Esophagus mucosa (tissue), 1 donor: ENCODE measurements around the gene RBM8A. TPM values are rescaled to one million over a fixed set of nuclear protein-coding genes. Genes with fewer than 3 reads are reported as not detected.

ENCODE experiments used
- ATAC-seq: fragments of 200-7000 bp; cut with Tn5 transposase; one replicate; pipeline ENCODE4 v1.9.1; 2020
- total RNA-seq: library from RNA; stranded (reverse); gene quantifications from one replicate; pipeline ENCODE4 v1.2.4, GENCODE V29; 2023
- donor health status: DM: yes; HTN: yes; CAD: no.

The RBM8A gene
- 152 TPM for total RNA-seq

DNA sequence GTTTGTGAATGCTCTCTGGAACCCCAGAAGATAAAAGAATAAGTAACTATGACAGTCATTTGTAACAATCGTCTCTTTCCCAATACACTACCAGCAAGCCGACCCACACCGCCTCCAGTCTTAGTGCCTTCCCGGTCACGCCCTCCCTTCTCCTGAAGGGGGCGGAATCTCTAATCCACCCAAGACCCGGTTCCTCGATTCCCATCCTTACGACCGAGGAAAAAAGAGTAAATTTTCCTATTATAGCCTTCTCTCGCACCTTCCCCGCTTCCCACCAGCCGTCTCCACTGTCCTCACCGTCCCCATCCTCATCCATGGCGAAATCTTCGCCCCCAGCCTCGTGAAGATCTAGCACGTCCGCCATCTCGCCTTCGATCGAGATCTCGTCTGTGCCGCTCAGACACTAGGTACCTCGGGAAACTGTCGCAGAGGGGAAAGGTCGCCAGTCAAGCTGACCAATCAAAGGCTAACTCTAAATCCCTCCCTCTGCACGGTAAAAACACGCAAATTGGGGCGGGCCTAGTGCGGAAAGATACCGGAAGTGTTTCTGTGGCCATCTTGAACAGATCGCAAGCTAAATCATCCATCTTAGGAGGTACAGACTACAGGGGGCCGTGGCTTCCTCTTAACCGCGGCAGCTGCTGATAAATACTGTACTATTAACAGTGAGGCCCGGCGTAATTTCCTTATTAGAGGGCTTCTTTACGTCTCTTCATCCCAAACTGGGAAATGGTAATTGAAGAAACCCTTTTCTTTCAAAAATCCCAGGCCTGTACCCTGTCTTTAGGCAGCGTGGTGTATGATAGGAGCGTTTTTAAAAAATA, at the start of gene RBM8A:
Gene RBM8A (minus strand): TSS at position 422 of the 824 bp plus-strand sequence. CDS start 58 bp downstream, at position 364.
- peak; percentile 97 for ATAC-seq

DNA sequence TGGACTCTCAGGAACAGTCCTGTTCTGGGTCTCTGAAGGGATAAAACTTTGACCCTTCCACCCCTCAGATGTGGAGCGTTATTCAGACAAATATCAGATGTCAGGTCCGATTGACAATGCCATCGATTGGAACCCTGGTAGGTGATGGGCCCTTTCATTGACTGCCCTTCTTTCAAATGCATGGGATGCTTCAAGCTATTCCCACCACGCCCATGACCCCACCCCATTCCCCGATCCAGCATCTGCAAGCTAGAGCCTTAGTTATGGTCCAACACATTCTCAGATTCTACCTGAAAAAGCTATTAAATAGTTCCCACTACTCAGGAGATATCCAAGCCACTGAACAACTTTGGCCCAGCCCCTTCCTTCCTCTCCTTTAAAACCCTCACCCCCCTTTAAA, 49.7 kb upstream of the RBM8A start:
- ATAC-seq = no peak

DNA sequence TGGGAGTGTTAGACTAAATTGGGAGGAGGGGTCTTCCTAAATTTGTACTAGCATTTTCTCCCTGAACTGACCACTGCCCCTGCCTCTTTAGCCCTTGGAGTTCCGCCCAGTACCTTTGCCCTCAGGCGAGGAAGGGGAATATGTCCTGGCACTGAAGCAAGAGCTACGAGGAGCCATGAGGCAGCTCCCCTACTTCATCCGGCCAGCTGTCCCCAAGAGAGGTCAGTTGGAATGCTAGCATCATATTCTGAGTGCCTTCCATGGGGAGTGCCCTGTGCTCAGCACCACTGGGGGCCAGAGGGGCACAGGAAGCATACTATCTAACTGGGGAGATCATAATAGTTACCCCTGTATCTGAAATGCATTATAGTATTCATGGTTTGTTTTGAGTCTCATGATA, 47.9 kb upstream of the RBM8A start:
- ATAC-seq = no peak

DNA sequence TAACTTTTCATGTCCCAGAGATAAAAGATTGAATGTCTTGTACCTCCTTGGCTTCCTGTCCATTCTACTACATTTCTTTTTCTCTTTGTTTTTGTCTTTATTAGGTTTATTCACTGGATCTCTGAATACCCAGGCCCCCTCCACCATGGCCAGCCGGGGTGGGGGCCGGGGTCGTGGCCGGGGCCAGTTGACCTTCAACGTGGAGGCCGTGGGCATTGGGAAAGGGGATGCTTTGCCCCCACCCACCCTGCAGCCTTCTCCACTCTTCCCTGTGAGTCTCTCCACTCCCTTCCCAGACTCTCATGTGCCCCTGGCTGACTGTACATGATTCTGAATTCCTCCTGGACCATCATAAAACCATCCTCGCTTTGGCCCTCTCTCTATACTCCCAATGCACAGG, 47.4 kb upstream of the RBM8A start:
- no peak for ATAC-seq

DNA sequence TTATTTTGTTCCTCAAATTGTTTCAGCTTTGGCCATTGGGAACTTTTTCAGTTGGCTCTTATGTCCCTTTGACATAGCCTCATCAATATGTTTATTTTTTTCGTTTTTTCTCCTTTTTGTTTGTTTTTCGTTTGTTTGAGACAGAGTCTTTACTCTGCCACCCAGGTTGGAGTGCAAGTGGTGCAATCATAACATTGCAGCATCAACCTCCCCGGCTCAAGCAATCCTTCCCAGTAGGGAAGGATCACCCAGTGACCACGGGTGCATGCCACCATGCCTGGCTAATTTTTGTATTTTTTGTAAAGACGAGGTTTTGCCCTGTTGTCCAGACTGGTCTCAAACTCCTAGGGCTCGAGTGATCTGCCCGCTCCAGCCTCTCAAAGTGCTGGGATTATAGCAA, 45.3 kb upstream of the RBM8A start:
- ATAC-seq = no peak

DNA sequence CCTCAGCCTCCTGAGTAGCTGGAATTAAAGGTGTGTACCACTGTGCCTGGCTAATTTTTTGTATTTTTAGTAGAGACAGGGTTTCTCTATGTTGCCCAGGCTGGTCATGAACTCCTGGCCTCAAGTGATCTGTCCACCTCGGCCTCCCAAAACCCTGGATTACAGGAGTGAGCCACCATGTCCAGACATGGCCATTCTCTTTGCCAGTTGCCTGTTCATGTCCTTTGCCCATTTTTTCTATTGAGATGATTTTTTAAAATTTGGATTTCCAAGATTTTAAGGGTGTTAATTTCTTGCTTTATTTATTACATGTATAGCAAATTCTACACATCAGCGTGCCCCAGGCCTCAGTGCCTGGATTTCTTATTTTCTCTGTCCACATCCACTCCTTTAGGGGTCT, 40.0 kb upstream of the RBM8A start:
- no peak for ATAC-seq

DNA sequence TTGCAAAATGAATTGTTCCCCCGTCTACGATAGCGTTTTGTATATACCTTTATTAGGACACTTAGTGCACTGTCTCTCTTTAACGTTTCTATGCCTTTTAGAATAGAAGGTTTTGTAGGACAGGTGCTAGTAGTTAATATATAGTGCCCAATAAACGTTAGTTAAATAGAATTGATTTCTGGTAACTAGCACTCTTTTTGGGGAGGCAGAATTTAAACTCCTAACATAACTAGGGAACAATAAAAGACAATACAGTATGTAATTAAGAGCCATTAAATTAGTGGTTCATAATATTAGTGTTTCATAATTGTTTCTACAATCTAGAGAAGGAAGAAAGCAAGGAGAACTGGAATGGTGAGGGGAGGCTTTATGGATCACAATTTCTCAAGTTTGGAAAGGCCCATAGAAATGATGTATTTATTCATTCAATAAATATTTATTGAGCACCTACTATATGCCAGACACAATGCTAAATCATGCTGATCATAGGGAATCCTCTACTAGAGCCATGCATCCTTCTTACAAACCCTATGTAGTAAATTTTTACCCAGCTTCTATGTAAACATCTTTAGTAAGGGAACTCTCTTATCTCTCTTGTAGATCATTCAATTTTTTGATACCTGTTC, 37.9 kb upstream of the RBM8A start:
- no peak for ATAC-seq

GRCh38 chr1:145964328-145965118, 37.2 kb upstream of the RBM8A start, which contains the start of the genes ANKRD34A and POLR3GL:
Gene ANKRD34A (minus strand): TSS chr1:145964575. CDS start chr1:145961759, 2,816 bp downstream.
Gene POLR3GL (plus strand): TSS chr1:145964690. CDS start chr1:145974866, 10,176 bp downstream.
- ATAC-seq = peak; percentile 90

DNA sequence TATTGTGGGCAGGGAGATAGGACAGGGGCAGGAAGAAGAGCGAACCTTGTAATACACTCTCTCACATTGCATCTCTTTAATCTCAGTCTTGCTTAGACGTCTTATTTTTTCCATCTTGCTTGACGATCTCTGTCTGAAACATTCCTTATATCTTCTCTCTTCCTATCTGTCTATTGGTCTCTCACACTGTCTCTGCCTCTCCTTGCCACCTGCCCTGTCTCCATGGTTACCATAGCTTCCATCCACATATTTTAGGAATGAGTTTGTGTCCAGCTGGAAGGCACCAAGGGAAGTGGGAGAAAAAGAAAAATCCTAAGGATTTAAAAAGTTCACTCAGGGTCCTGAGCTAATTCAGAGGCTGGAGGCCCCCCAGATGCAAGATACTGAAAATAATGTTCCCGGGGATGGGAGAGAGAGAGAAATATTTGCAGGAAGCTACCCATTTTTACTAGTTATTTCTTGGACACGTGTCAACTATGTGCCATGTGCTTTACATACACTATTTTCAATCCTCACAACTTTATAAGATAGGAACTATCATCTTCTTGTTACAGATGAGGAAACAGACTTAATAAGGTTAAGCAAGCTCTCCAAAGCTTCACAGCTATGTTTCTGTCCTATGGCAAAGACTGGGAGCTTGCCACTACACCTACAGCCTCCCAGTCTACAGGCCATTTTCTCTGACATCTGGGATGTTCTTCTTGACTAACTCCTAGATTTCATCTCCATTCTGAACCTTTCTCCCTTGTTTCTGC, 36.2 kb upstream of the RBM8A start:
- no peak for ATAC-seq

DNA sequence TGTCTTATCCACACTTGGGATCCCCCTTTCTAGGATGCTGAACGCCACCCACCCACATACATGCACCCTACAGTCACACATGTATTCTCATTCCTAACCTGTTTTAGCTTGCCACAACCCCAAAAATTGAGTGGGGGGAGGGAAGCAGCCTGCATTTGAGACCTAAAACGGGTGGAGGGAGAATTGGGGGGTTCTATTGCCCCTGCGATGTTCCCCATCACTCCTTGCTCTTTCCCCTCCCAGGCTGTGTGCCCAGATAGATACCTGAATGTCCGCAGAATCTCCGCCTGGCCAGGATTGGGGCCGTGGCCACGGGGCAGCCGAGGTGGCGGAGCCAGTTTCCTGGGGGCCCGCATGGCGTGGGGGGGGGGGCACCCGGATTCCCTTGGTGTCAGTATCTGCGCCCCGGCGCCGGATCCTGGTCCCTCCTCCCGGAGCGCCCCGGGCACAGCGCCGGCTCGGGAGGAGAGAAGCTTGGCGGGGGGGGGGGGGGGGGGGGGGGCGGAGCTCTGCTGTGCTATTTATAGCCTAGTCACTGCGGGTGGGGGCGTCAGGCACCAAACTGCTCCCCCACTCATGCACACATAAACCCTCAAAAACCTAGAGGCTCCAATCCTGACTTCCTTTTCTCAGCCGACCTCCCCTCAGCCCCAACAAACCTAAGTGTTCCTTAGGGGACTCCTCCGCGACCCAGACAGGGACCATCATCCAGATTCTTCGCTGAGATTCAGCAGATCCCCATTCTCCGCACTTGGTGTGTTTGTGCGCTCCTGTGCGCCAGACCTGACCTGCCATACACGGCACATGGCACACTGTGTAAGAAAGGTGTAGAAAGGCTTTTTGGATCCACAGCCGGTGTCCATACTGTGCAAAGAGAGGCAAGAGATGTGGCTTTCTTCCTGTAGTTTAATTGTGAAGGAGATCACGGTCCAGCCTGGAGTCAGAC, 35.1 kb upstream of the RBM8A start:
- ATAC-seq = no peak

DNA sequence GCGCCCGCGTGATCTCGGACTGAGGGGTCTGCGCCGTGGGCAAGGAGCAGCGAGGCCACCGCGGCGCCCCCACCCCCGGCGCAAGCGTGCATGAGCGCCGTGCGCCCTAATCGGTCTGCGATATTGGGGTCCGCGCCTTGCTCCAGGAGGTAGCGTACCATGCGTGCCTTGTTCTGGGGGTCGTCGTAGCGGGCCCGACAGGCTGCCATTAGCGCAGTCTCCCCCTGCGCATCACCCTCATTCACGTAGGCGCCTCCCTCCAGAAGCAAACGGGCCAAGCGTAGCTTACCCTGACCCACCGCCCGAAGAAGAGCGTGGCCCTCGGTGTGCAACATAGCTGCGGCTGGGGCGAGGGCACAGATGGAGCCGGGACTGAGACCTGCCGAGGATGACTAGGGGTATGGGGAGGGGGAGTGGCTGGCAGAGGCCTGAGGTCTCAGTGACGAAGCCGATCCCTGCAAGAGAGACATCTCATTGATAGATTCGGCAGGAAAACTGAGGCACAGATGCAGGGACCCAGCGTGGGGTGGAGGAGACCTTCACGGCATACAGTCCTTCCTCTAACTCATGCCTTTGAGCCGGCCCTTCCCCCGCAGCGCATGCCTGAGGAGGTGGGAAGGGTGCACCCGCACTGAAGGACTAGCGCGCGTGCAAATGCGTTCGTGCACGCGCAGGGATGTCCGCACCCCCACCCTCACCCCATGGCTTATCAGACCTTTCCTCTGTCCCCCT, 34.3 kb upstream of the RBM8A start:
- ATAC-seq = no peak

GRCh38 chr1:145961109-145961424, 33.8 kb upstream of the RBM8A start:
- no peak for ATAC-seq

GRCh38 chr1:145960468-145961108, 33.3 kb upstream of the RBM8A start:
- no peak for ATAC-seq

DNA sequence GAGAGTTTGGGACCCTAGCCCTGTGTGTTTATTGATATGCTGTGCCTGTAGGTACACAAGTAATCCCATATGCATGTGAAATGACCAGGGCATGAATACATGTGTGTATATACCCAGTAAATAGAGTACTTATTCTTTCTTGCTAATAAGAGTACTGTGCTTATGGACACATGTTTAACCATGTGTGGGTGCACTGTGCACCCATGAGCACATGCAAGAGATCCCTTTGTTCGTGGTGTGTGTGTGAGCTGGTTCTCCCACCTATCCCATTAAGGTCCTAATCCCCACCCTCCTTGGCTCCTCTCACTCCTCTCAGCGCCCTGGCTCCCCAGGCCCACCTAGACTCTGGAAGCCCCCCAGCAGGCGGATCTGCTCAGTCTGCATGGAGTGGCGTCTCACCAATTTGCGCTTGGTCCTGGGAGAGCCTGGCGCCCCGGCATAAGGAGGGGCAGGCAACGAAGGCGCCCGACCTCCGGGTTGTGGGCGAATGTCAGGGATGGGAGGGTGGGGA, 32.7 kb upstream of the RBM8A start:
- no peak for ATAC-seq

- ATAC-seq = no peak
Measured at GRCh38 chr1:145959333-145959732, 32.0 kb upstream of the RBM8A start.

DNA sequence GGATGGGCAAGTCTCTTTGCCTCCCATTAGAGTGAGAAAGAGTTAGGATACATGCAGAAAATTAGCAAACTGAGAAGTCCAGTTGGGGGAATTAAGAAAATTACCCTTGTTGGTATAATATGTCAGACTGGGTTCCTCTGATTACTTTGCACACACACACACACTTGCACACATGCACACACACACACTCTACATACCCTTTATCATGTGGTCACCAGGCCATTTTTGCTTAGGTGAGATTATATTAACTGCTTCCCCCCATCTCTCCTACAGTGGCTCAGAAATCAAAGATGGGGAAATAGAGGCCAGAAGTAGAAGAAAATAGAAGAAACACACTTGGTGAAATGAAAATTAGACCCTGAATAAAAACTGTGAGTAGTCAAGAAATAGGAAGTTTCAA, 31.4 kb upstream of the RBM8A start:
- ATAC-seq = no peak

DNA sequence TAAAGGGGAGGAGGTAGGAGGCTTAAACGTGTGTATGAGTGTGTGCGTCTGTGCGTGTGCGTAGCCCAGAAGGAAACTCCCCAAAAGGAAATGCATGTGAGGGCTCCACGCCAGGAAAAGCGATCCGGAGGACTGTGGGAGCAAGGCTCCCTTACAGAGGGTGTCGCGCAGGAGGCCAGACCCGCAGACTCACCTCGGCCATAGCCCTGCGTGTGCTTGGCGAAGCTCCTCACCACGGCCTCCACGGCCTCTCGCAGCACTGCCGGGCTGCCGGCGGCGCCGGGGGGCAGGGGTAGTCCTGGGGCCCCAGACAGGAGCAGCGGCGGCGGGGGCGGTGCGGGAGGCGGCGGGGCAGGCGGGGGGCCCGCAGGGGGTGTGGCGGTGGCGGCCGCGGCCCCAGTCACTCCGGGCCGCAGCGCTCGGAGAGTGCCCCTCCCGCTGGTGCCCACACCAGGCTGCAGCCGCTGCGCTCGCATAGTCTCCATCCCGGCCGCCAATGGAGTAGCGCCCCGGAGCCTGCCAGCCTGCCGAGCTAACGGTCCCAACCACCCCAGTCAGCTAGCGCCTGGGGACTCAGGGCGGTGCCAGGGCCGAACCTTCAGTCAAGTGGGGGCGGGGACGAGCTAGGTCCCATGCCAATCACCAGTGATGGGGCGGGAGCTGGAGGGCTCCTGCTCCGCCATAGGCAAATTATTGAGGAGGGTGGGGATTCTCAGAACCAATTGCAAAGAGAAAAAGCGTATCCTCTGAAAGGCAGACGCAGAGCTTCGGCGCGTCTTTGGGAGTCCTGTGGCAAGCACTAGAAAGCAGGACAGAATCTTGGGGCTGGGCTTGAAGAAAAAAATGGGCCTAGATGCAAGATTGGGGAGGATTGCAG, 30.4 kb upstream of the RBM8A start, which contains the start of gene LIX1L:
Gene LIX1L (minus strand): TSS at position 575 of the 877 bp plus-strand sequence. CDS start 90 bp downstream, at position 485.
- peak; percentile 97 for ATAC-seq

GRCh38 chr1:145956781-145957442, 29.6 kb upstream of the RBM8A start:
- ATAC-seq = no peak
